SU-DHL-6 (cell line): ENCODE data around the gene MAL.

Experiments
- H2AFZ ChIP-seq: fragments of 200-600 bp; sonication (generic); 2 replicates; pipeline ENCODE4 v1.6.1; 2014; ENCODE audit warnings: low read depth, mild to moderate bottlenecking, moderate library complexity, mixed read lengths, antibody characterized with exemption, low read length; ENCODE audit not compliant: severe bottlenecking
- H3F3A ChIP-seq: fragments of 200-600 bp; shearing (Covaris generic); 2 replicates; pipeline ENCODE4 v1.6.0; 2016; ENCODE audit warnings: antibody characterized with exemption, mild to moderate bottlenecking; ENCODE audit not compliant: insufficient read depth
- H3K27ac ChIP-seq: fragments of 200-600 bp; sonication (generic); 2 replicates; pipeline ENCODE4 v1.5.1; 2016; ENCODE audit warnings: low read depth, mild to moderate bottlenecking, low read length, moderate library complexity, mixed read lengths
- H3K27me3 ChIP-seq: fragments of 200-600 bp; sonication (generic), shearing (Covaris generic); 2 replicates; pipeline ENCODE4 v1.6.0; 2014; ENCODE audit warnings: mild to moderate bottlenecking, low read length
- H3K36me3 ChIP-seq: fragments of 200-600 bp; sonication (generic); 2 replicates; pipeline ENCODE4 v1.6.1; 2014; ENCODE audit warnings: mild to moderate bottlenecking, low read length, mixed read lengths
- H3K4me2 ChIP-seq: fragments of 300-600, 200-600 bp; shearing (Covaris generic), sonication (generic); 2 replicates; pipeline ENCODE4 v1.6.0; 2014; ENCODE audit warnings: low read length, low read depth, mild to moderate bottlenecking; ENCODE audit not compliant: poor library complexity, severe bottlenecking
- H3K4me3 ChIP-seq: fragments of 200-600 bp; sonication (generic); 2 replicates; pipeline ENCODE4 v1.5.1; 2014; ENCODE audit warnings: antibody characterized with exemption, low read length, mild to moderate bottlenecking, mixed read lengths; ENCODE audit not compliant: insufficient read depth, poor library complexity, severe bottlenecking
- H3K79me2 ChIP-seq: fragments of 200-600 bp; sonication (generic); 2 replicates; pipeline ENCODE4 v1.6.1; 2014; ENCODE audit warnings: mild to moderate bottlenecking, low read length, moderate library complexity; ENCODE audit not compliant: insufficient read depth
- H3K9ac ChIP-seq: fragments of 200-600 bp; sonication (generic); 2 replicates; pipeline ENCODE4 v1.7.0; 2014; ENCODE audit warnings: mild to moderate bottlenecking, low read length
- H3K9me2 ChIP-seq: fragments of 200-600 bp; sonication (generic); replicated peaks from 2 replicates; pipeline ENCODE4 v1.6.1; 2014; ENCODE audit warnings: low read length; ENCODE audit not compliant: insufficient read depth
- H3K9me3 ChIP-seq: fragments of 200-600 bp; sonication (generic); 2 replicates; pipeline ENCODE4 v1.6.1; 2014; ENCODE audit warnings: low read length, mixed read lengths; ENCODE audit not compliant: insufficient read depth
- H4K20me1 ChIP-seq: fragments of 200-600 bp; sonication (generic); 2 replicates; pipeline ENCODE4 v1.6.1; 2014; ENCODE audit warnings: low read depth, mild to moderate bottlenecking, antibody characterized with exemption, low read length, moderate library complexity, mixed read lengths
- CTCF ChIP-seq: fragments of 200-600 bp; sonication (generic); IDR thresholded peaks from one replicate; pipeline ENCODE4 v1.5.1; 2017; ENCODE audit warnings: antibody characterized with exemption, mild to moderate bottlenecking, low read length, moderate library complexity; ENCODE audit not compliant: insufficient read depth, poor library complexity, severe bottlenecking
- EZH2phosphoT487 ChIP-seq: fragments of 200-600 bp; sonication (generic), shearing (Covaris generic); conservative IDR thresholded peaks from 2 replicates; pipeline ENCODE4 v1.6.1; 2018; ENCODE audit warnings: mild to moderate bottlenecking, antibody characterized with exemption, low read length, moderate library complexity, mixed read lengths

Gene MAL

GRCh38 chr2:94982675-94983074 lies 42.8 kb upstream of the MAL start:
- no peak overlapping the region for H2AFZ ChIP-seq
- H3K79me2 ChIP-seq: no peaks in the 10 kb centered on the region
- H3K4me2 ChIP-seq: no peak overlapping the region

DNA sequence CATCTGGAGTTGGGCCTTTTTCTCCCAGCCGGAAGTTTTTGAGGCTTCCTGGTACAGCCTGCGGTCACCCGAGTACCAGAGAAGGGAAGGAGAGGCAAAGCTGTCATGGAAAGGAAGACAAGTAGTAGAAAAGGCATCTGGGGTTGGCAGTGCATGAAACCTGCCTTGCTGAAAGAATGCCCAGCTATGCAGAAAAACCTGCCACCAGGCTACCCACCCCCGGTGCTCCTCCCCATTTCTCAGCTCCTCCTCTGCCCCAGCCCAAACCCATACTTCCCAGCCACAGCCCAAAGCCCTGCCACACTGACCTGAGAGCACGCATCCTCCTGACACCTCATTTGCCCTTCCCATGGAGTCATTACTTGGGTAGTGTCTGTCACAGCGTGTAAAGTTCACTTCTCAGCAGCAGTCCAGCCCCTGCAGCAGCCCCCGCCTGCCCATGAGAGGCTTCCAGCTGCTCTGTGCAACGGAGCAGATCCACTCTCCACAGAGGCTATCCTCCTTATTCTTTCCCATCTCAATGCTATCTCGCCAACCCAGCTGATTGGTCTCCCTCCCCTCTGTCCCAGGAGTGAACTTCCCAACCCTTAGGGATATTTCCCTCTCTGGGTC lies 40.4 kb upstream of the MAL start:
- no peaks in the 10 kb centered on the region for H3K36me3 ChIP-seq
- TF ChIP-seq CTCF: no peak
- no peak for TF ChIP-seq EZH2phosphoT487
- no peaks in the 10 kb centered on the region for H3F3A ChIP-seq
- H3K4me2 ChIP-seq: no peak overlapping the region
- no peak overlapping the region for H3K4me3 ChIP-seq
- H3K9me3 ChIP-seq: no peaks in the 10 kb centered on the region
- no peak overlapping the region for H2AFZ ChIP-seq
- no peaks in the 10 kb centered on the region for H4K20me1 ChIP-seq
- no peak overlapping the region for H3K9ac ChIP-seq
- H3K79me2 ChIP-seq: no peaks in the 10 kb centered on the region
- no peak overlapping the region for H3K27ac ChIP-seq
- H3K27me3 ChIP-seq: no peaks in the 10 kb centered on the region
- no peaks in the 10 kb centered on the region for H3K9me2 ChIP-seq

More at GRCh38 chr2:94982675-94983074, 42.8 kb upstream of the MAL start:
- H3K9me2 ChIP-seq: no peaks in the 10 kb centered on the region
- no peak overlapping the region for H3K4me3 ChIP-seq
- H3K36me3 ChIP-seq: no peaks in the 10 kb centered on the region
- H3K27ac ChIP-seq: no peak overlapping the region
- H3K9ac ChIP-seq: no peak overlapping the region
- H3F3A ChIP-seq: no peaks in the 10 kb centered on the region
- TF ChIP-seq CTCF: no peak
- no peak for TF ChIP-seq EZH2phosphoT487
- H3K9me3 ChIP-seq: no peaks in the 10 kb centered on the region
- no peaks in the 10 kb centered on the region for H3K27me3 ChIP-seq
- no peaks in the 10 kb centered on the region for H4K20me1 ChIP-seq

DNA sequence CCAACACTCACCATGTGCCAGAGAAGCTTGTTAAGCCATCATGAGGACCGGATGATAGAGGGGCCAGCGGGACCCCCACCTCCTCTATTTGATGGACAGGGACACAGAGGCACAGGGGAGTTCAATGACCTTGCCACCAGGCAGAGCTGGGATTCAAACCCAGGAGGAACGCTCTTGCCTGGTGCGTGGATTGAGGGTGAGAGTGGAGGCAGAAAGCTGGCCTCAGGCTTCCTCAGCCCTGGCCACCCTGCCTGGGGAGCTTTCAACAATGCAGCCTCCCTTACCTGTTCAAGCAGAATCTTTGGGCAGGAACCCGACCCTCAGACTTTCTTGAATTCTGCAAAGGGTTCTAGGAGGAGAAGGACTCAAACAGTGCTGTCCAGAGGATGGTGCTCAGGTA lies 39.9 kb upstream of the MAL start:
- no peak for TF ChIP-seq EZH2phosphoT487
- TF ChIP-seq CTCF: no peak
- no peaks in the 10 kb centered on the region for H3K79me2 ChIP-seq
- no peak overlapping the region for H3K4me2 ChIP-seq
- no peaks in the 10 kb centered on the region for H3K36me3 ChIP-seq
- no peak overlapping the region for H3K9ac ChIP-seq
- no peak overlapping the region for H2AFZ ChIP-seq
- H3K9me2 ChIP-seq: no peaks in the 10 kb centered on the region
- no peaks in the 10 kb centered on the region for H3K9me3 ChIP-seq
- H4K20me1 ChIP-seq: no peaks in the 10 kb centered on the region
- no peak overlapping the region for H3K27ac ChIP-seq
- no peaks in the 10 kb centered on the region for H3K27me3 ChIP-seq
- H3K4me3 ChIP-seq: no peak overlapping the region
- no peaks in the 10 kb centered on the region for H3F3A ChIP-seq
